HepG2 (cell line): ENCODE measurements around the gene CABLES2. TPM values are rescaled to one million over a fixed set of nuclear protein-coding genes. Genes with fewer than 3 reads are reported as not detected.
A peak's percentile ranks its signal among the peaks of the same experiment; 100 is the strongest.

Source experiments
- ATAC-seq: fragments of 200-7000 bp; cut with Tn5 transposase; 3 replicates; pipeline ENCODE4 v1.9.1; 2020; ENCODE audit warnings: mild to moderate bottlenecking, moderate library complexity
- BruUV-seq: library from RNA; stranded (reverse); fragments of 400-500 nt; replicated peaks from 2 replicates; lab custom pipeline; 2021; lab: Mats Ljungman, UMichigan
- CTCF ChIA-PET: fragments of 300-600 bp; formaldehyde crosslinking; extraction: SDS; loops from one replicate; lab custom pipeline; 2021; ENCODE audit warnings: low total read pairs, inconsistent platforms, low intra/inter-chr PET ratio; lab: Yijun Ruan, JAX
- POLR2A ChIA-PET: fragments of 350-600 bp; sonication (Branson Sonifier 250); formaldehyde crosslinking; loops from one replicate; lab custom pipeline; 2020; ENCODE audit warnings: antibody characterized with exemption, inconsistent platforms; lab: Yijun Ruan, JAX
- DNase-seq: peaks from one replicate; pipeline ENCODE4 v3.0.0-alpha.2; 2015; ENCODE audit warnings: low spot score
- FAIRE-seq: peaks from 3 replicates; lab custom pipeline; 2011; peaks lifted over from hg19 to GRCh38; lab: Jason Lieb, UNC
- H2AFZ ChIP-seq: one replicate; pipeline ENCODE4 v1.6.1; 2011; ENCODE audit warnings: low read length, inconsistent platforms
- H3K27ac ChIP-seq: fragments of 300-600 bp; 3 replicates; pipeline ENCODE4 v1.8.0; 2011; ENCODE audit warnings: mixed run types, mild to moderate bottlenecking, mixed read lengths, low read length, inconsistent platforms; ENCODE audit not compliant: insufficient read depth; ENCODE audit errors: extremely low read length
- H3K27me3 ChIP-seq, 2 experiments: fragments of 200-600 bp in 1 of 2; 2 replicates in 1 of 2; 3 replicates in 1 of 2; pipeline versions ENCODE4 v1.6.0 to v1.8.0; 2011; ENCODE audit warnings: low read length in 2 of 2, mild to moderate bottlenecking in 2 of 2, moderate library complexity in 2 of 2, inconsistent platforms in 1 of 2; ENCODE audit not compliant: insufficient read depth in 2 of 2, control insufficient read depth in 1 of 2
- H3K36me3 ChIP-seq, 2 experiments: fragments of 200-600 bp in 1 of 2; replicated peaks in 1 of 2; 2 replicates in 1 of 2; 3 replicates in 1 of 2; pipeline versions ENCODE4 v1.5.1 to v1.8.0; 2011; ENCODE audit warnings: low read length in 2 of 2, inconsistent platforms in 1 of 2; ENCODE audit not compliant: insufficient read depth in 2 of 2, control insufficient read depth in 1 of 2
- H3K4me1 ChIP-seq: 2 replicates; pipeline ENCODE4 v1.5.1; 2012; ENCODE audit warnings: low read length, inconsistent platforms; ENCODE audit not compliant: insufficient read depth
- H3K4me2 ChIP-seq: 2 replicates; pipeline ENCODE4 v1.6.0; 2011; ENCODE audit warnings: low read depth, low read length, inconsistent platforms
- H3K4me3 ChIP-seq, 3 experiments: fragments of 200-600 bp in 1 of 3; sonication (generic), shearing (Covaris generic) in 1 of 3; replicated peaks in 1 of 3; 2 replicates each; pipeline ENCODE4 v1.5.1; 2011 to 2016; ENCODE audit warnings: low read length in 3 of 3, inconsistent platforms in 2 of 3, low read depth in 2 of 3, mild to moderate bottlenecking in 2 of 3, control low read depth in 1 of 3, mixed read lengths in 1 of 3; ENCODE audit not compliant: insufficient read depth in 1 of 3
- H3K79me2 ChIP-seq: one replicate; pipeline ENCODE4 v1.6.1; 2011; ENCODE audit warnings: low read length, inconsistent platforms; ENCODE audit not compliant: insufficient read depth
- H3K9ac ChIP-seq: 2 replicates; pipeline ENCODE4 v1.6.0; 2011; ENCODE audit warnings: mild to moderate bottlenecking, low read depth, low read length, inconsistent platforms; ENCODE audit not compliant: insufficient read depth
- H3K9me3 ChIP-seq: 2 replicates; pipeline ENCODE4 v1.5.1; 2012; ENCODE audit warnings: mild to moderate bottlenecking, low read length
- H4K20me1 ChIP-seq: 2 replicates; pipeline ENCODE4 v1.6.0; 2011; ENCODE audit warnings: inconsistent platforms, mild to moderate bottlenecking, low read length, moderate library complexity; ENCODE audit not compliant: insufficient read depth
- AGO2 ChIP-seq: fragments of 200-400 bp; formaldehyde crosslinking; optimal IDR thresholded peaks from 2 replicates; pipeline ENCODE3; 2017; ENCODE audit warnings: mild to moderate bottlenecking, low read depth, low read length, moderate library complexity
- CEBPG ChIP-seq: IDR thresholded peaks from 2 replicates; pipeline ENCODE4 v1.6.1; 2016
- FLYWCH1 ChIP-seq: sonication (generic); formaldehyde crosslinking; IDR thresholded peaks from 2 replicates; pipeline ENCODE4 v1.8.1; 2023; ENCODE audit warnings: mild to moderate bottlenecking, missing genetic modification reagents
- FOXA1 ChIP-seq, 2 experiments: fragments of 450-650 bp in 1 of 2; sonication (generic) in 1 of 2; formaldehyde crosslinking in 1 of 2; IDR thresholded peaks; 2 replicates each; pipeline versions ENCODE4 v1.4.0 to v1.6.1; 2016 to 2020; ENCODE audit warnings: missing genetic modification reagents in 1 of 2
- GPN1 ChIP-seq: sonication (generic); formaldehyde crosslinking; IDR thresholded peaks from 2 replicates; pipeline ENCODE4 v1.5.1; 2020; ENCODE audit warnings: missing genetic modification reagents, borderline replicate concordance
- HMGA1 ChIP-seq: sonication (generic); formaldehyde crosslinking; conservative IDR thresholded peaks from 2 replicates; pipeline ENCODE4 v1.4.0; 2020; ENCODE audit warnings: missing genetic modification reagents
- HNRNPL ChIP-seq: fragments of 200-400 bp; formaldehyde crosslinking; IDR thresholded peaks from 2 replicates; pipeline ENCODE4 v1.6.1; 2017; ENCODE audit warnings: mild to moderate bottlenecking, low read depth, low read length
- HNRNPLL ChIP-seq: fragments of 200-400 bp; formaldehyde crosslinking; IDR thresholded peaks from 2 replicates; pipeline ENCODE4 v1.6.1; 2017; ENCODE audit warnings: mild to moderate bottlenecking, low read depth, low read length; ENCODE audit not compliant: poor library complexity, severe bottlenecking
- MIER2 ChIP-seq: IDR thresholded peaks from 2 replicates; pipeline ENCODE4 v1.6.1; 2016; ENCODE audit warnings: missing biosample characterization, missing genetic modification reagents
- RBFOX2 ChIP-seq: fragments of 200-400 bp; formaldehyde crosslinking; IDR thresholded peaks from 2 replicates; pipeline ENCODE4 v1.6.1; 2017; ENCODE audit warnings: low read depth, mild to moderate bottlenecking, low read length
- RBM39 ChIP-seq: fragments of 200-400 bp; formaldehyde crosslinking; IDR thresholded peaks from one replicate; pipeline ENCODE4 v1.6.1; 2018; ENCODE audit warnings: antibody characterized with exemption, mild to moderate bottlenecking, low read depth, low read length; ENCODE audit not compliant: poor library complexity, severe bottlenecking
- SP140L ChIP-seq: sonication (generic); formaldehyde crosslinking; IDR thresholded peaks from 2 replicates; pipeline ENCODE4 v1.4.0; 2020; ENCODE audit warnings: missing genetic modification reagents, borderline replicate concordance
- YY1 ChIP-seq: IDR thresholded peaks from 2 replicates; pipeline ENCODE4 v1.6.1; 2011; ENCODE audit warnings: low read length, low read depth, moderate library complexity, mild to moderate bottlenecking; ENCODE audit not compliant: insufficient read depth, insufficient replicate concordance
- ZNF274 ChIP-seq: sonication (generic); formaldehyde crosslinking; IDR thresholded peaks from 2 replicates; pipeline ENCODE4 v1.5.1; 2020; ENCODE audit warnings: mild to moderate bottlenecking, missing genetic modification reagents
- ZNF3 ChIP-seq: IDR thresholded peaks from 2 replicates; pipeline ENCODE4 v1.7.0; 2017; ENCODE audit warnings: inconsistent platforms
- ZNF333 ChIP-seq: sonication (generic); formaldehyde crosslinking; IDR thresholded peaks from 2 replicates; pipeline ENCODE4 v1.4.0; 2020; ENCODE audit warnings: mild to moderate bottlenecking, missing genetic modification reagents, borderline replicate concordance
- ZNF558 ChIP-seq: sonication (generic); formaldehyde crosslinking; IDR thresholded peaks from 2 replicates; pipeline ENCODE4 v1.9.0; 2022; ENCODE audit warnings: mild to moderate bottlenecking, missing genetic modification reagents, borderline replicate concordance
- ZNF747 ChIP-seq: sonication (generic); formaldehyde crosslinking; IDR thresholded peaks from 2 replicates; pipeline ENCODE4 v1.8.1; 2023; ENCODE audit warnings: missing genetic modification reagents, mild to moderate bottlenecking, borderline replicate concordance
- ZNF768 ChIP-seq: sonication (generic); formaldehyde crosslinking; IDR thresholded peaks from 2 replicates; pipeline ENCODE4 v1.4.0; 2020; ENCODE audit warnings: missing genetic modification reagents
- WGBS: methylation state at CpG from one replicate; pipeline ENCODE4 v1.1.6; 2017; ENCODE audit warnings: low lambda C conversion rate; 5-methylcytosine and 5-hydroxymethylcytosine counted together
- in situ Hi-C: cut with HindIII; loops from 2 replicates; pipeline ENCODE4 v1.10.0; 2017; ENCODE audit warnings: low pct_unique_long_range_greater_than_20kb; ENCODE audit not compliant: extremely low pct_ligation_motif_present
- intact Hi-C: fragments of 100-400 bp; cut with micrococcal nuclease; formaldehyde crosslinking; loops from one replicate; pipeline ENCODE4 v1.10.0; 2022; ENCODE audit not compliant: unreplicated experiment
- polyA plus RNA-seq, 8 experiments: library from polyadenylated mRNA; depleted of rRNA in 3 of 8; stranded (reverse) in 7 of 8; unstranded in 1 of 8; fragments of >200 nt; fragmentation: Illumina TruSeq in 4 of 8; extraction: Trizol in 4 of 8; gene quantifications; 2 replicates each; pipeline versions ENCODE4 v1.2.1 to v1.2.3, GENCODE V29; 2011 to 2016; ENCODE audit warnings: low read depth in 4 of 8, missing spikeins in 1 of 8, mixed read lengths in 1 of 8; ENCODE audit not compliant: insufficient read depth in 1 of 8
- total RNA-seq, 5 experiments: library from RNA; depleted of rRNA; stranded (reverse); fragments of >200 nt; fragmentation: Illumina TruSeq; extraction: Trizol; gene quantifications; 2 replicates each; pipeline ENCODE4 v1.2.3, GENCODE V29; 2016; ENCODE audit warnings: low read depth in 1 of 5

CABLES2 gene
- total and polyA plus RNA-seq, 2 of the 13 experiments (the other 11 are each of a cell fraction or from before 2014, with no cell fraction given): 5.2 to 9.7 TPM

DNA sequence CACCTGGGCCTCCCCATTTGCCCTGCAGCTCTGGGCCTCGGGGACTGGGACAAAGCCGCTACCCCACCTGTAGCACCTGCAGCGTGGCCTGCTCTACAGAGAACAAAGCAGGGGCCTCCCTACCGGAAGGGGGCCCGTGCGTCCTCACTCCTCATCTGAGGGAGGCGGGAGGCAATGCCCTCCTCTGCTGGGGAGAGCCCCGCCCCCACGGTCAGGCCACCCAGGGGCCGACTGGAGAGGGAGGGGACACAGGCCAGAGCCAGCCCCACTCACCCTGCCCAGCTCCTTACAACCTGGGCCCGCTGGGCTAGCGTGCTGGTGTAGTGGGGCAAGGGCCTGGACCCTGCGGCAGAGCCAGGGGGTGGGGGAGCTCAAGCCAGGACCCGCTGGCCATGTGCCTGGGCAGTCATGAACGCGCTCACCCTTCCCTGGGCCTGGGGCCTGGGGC, 48.0 kb downstream of the CABLES2 start (continued):
- no peak for TF ChIP-seq MIER2 (CRISPR knock-in tag)
- no peak for TF ChIP-seq GPN1 (CRISPR knock-in tag)
- no peak for TF ChIP-seq ZNF274 (CRISPR knock-in tag)
- no peak for TF ChIP-seq FLYWCH1 (CRISPR knock-in tag)
- no peak for TF ChIP-seq CEBPG (CRISPR knock-in tag)
- no peak for TF ChIP-seq HMGA1
- no peak for TF ChIP-seq ZNF3 (CRISPR knock-in tag)
- no peak for TF ChIP-seq FOXA1 (IDR thresholded peaks at IDR 0.05)
- no peak for TF ChIP-seq FOXA1 (CRISPR knock-in tag; IDR thresholded peaks at IDR 0.05)
- 0 out of 2 replicates have a peak, but pooled peaks have one; percentile 60 for TF ChIP-seq ZNF333 (CRISPR knock-in tag)
- no peak for TF ChIP-seq SP140L (CRISPR knock-in tag)

DNA sequence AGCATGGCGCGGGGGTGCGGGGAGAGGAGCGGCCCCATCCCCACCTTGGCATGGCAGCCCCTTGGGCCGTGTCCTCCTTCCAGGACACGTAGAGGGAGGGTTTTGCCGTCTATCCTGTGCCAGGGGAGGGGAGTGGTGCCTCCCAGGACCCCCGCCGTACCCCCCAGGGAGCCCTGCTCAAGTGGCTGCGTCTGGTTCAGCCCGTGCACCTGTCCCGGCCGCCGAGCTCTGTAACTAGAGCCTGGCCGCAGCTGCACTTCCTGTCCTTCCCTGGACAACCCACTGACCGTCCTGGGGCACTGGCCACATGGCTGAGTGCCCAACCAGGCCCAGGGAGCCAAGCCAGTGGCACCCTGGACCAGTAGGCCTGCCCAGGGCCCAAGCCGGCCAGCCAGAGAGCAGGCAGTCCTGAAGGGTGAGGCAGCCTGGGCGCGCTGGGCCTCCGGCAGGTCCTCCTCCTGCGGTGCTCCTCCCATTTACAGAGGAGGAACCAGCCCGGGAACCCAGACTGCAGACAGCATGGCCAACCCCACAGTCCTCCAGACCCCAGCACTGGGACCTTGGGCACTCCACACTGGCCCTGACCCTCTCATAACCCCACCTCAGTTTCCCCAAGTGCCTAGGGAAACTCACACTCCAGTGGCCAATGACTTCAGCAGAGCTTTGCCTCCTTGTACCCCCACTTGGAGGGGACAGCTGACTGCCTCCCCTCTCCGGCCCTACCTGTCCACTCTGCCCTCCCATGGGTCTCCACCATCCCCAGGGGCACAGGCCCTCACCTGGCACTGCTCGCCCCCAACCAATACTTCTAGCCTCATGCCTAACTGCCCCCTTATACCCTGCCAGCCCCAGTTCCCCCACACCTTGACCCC, 48.7 kb downstream of the CABLES2 start:
- 97% methylated on average over 19 of the region's 24 CpGs for WGBS
- H3K27me3 ChIP-seq: no peaks in the 10 kb centered on the region
- no peak for TF ChIP-seq ZNF558 (CRISPR knock-in tag)
- peak; percentile 72 for TF ChIP-seq AGO2
- TF ChIP-seq RBM39: peak; percentile 2
- TF ChIP-seq RBFOX2: peak; percentile 60; the same call in 1 of the 2 replicates
- peak; percentile 16 for TF ChIP-seq HNRNPLL
- no peak for TF ChIP-seq ZNF747 (CRISPR knock-in tag)
- TF ChIP-seq ZNF768: 0 out of 2 replicates have a peak, but pooled peaks have one; percentile 10
- TF ChIP-seq HNRNPL: peak; percentile 32; the same call in 1 of the 2 replicates
- no peak for TF ChIP-seq YY1
- no peak overlapping the region for H3K9ac ChIP-seq
- H3K79me2 ChIP-seq: peaks cover 23% of the 10 kb centered on the region
- peaks cover 62% of the 10 kb centered on the region for H3K4me1 ChIP-seq
- no peak for FAIRE-seq
- in situ Hi-C loops (no loop called here), intact Hi-C loops (no loop called here)
- CTCF ChIA-PET: no interaction called here
- H3K27ac ChIP-seq: no peak overlapping the region
- ATAC-seq: no peak
- H3K36me3 ChIP-seq: peaks cover 32 to 33% of the 10 kb centered on the region in 2 experiments
- no peak overlapping the region for H3K4me3 ChIP-seq
- H4K20me1 ChIP-seq: peaks cover 28% of the 10 kb centered on the region; the same call in 1 of the 2 replicates
- H2AFZ ChIP-seq: no peak overlapping the region
- DNase-seq: no peak
- H3K9me3 ChIP-seq: no peaks in the 10 kb centered on the region
- H3K4me2 ChIP-seq: no peak overlapping the region
- POLR2A ChIA-PET: interaction anchor here (1.7 to 5.1 kb wide), 2 partner anchors 10 to 17 kb away, joined by 4 to 78 read pairs; partner anchors contain the start of gene LAMA5
- BruUV-seq: no TSS peak
